Activated CD4-positive, alpha-beta T cell treated with anti-CD3 and anti-CD28 coated beads, Interleukin-2, amount 50 U/mL, for 16 hours (primary cell): ENCODE data around the gene SSX2B.
"Not testable (repeated sequence)": the region's sequence is repeated elsewhere in the genome, so short reads cannot be mapped to it uniquely, and the experiment has no call there.

Source experiments
- DNase-seq: peaks from one replicate; pipeline ENCODE4 v3.0.0-alpha.2; 2020

The SSX2B gene

DNA sequence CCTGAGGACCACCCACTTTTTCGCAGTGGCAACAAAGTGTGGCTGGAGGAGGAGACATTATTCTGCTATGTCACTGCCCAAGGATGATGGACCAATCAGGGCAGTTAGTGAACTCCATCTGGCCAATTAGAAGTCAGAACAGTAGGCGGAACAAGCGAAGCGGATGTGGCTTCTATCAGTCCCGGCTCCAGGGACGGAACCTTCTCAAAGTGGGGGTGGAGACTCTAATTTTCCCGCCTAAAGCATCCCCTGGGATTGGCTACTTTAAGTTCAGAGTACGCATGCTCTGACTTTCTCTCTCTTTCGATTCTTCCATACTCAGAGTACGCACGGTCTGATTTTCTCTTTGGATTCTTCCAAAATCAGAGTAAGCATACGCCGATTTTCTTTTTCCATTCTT, at the start of gene SSX2B:
TSS of gene SSX2B (plus strand) at position 301 of the 400 bp plus-strand sequence. CDS start 1,429 bp downstream, outside the sequence.
- DNase-seq, result not testable (repeated sequence)

GRCh38 chrX:52707078-52707477, 44.0 kb upstream of the SSX2B start, which contains the start of gene SSX2:
Gene SSX2, minus strand, starts transcription at chrX:52707178. Its CDS starts 1,429 bp downstream, at chrX:52705749.
- not testable (repeated sequence) for DNase-seq

DNA sequence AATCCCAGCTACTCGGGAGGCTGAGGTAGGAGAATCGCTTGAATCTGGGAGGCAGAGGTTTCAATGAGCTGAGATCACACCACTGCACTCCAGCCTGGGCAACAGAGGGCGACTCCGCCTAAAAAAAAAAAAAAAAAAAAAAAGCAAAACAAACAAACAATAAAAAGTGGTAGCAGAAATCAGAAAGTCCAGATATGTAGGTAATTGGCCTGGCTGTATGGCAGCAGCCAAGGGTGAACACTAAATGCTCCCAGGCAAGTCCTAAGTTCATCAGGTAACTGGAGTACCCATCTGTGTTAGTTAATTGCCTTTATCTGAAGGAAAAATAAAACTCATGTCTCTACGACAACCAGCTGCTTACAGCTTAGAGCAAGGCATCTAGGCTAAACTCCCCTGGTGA, 14.9 kb downstream of the SSX2B start:
- DNase-seq, result not testable (repeated sequence)

- DNase-seq, result not testable (repeated sequence)
Observed at GRCh38 chrX:52773504-52773903, 22.5 kb downstream of the SSX2B start.

DNA sequence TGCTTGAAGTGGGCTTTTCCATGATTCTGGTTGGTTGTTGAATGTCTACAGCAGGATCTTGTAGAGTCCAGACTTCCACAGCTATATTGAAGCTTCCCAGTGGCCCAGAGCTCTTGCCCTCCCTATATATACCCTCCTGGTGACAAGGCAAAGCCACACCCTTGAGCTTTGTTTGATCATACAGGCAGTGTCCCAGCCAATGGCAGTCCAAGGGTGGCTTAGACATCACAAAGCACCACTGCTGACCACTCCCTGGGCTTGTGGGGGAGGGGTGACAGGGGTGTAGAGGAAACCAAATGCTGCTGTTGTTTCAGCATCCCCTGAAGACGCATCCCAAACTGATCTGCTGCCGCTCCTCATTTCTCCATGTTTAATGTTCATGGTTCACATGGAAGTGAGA, 46.3 kb downstream of the SSX2B start, which contains the start of gene SPANXN5:
TSS of gene SPANXN5 (minus strand) at position 101 of the 400 bp plus-strand sequence. CDS start at position 22, 79 bp downstream.
- DNase-seq, result not testable (repeated sequence)

DNA sequence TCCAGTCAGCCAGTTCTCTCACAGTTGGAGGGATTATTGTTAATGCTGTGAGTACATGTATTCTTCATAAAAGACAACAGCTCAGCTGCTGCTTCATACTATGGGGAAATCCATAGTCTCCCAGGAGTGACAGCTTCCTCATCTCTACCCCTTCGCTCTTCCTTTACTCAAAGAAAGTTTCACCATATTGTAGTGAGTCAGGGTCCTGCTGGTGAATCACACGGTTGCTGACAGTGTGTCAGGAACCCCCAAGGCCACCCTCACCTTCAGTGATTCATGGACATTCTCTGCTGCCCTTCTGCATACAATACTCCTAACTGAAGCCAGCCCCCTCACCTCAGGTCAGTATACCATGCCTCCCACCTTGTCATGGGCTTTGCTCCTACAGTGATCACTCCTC, 53.8 kb downstream of the SSX2B start:
- not testable (repeated sequence) for DNase-seq
